ENCODE data around the gene IGF2BP3.
A peak's percentile ranks its signal among the peaks of the same experiment; 100 is the strongest.
"Not testable (repeated sequence)": the region's sequence is repeated elsewhere in the genome, so short reads cannot be mapped to it uniquely, and the experiment has no call there.

Gene IGF2BP3

GRCh38 chr7:23422384-23422783 lies 47.9 kb downstream of the IGF2BP3 start:
- DNase-seq (ENCODE audit: low read depth): no peak

GRCh38 chr7:23419845-23420244 lies 50.4 kb downstream of the IGF2BP3 start:
- no peak for DNase-seq (ENCODE audit: low read depth)

- no peak for DNase-seq (ENCODE audit: low read depth)
Observed at GRCh38 chr7:23419160-23419559, 51.1 kb downstream of the IGF2BP3 start.

- peak; percentile 14 for DNase-seq (ENCODE audit: low read depth)
Observed at GRCh38 chr7:23418046-23418445, 52.2 kb downstream of the IGF2BP3 start.

GRCh38 chr7:23415198-23415597 lies 55.1 kb downstream of the IGF2BP3 start:
- DNase-seq (ENCODE audit: low read depth): no peak

- no peak for DNase-seq (ENCODE audit: low read depth)
Observed at GRCh38 chr7:23410446-23411183, 59.7 kb downstream of the IGF2BP3 start.

GRCh38 chr7:23406564-23406963 lies 63.7 kb downstream of the IGF2BP3 start:
- not testable (repeated sequence) for DNase-seq (ENCODE audit: low read depth)

GRCh38 chr7:23405240-23405618 lies 65.1 kb downstream of the IGF2BP3 start:
- no peak for DNase-seq (ENCODE audit: low read depth)

- no peak for DNase-seq (ENCODE audit: low read depth)
Observed at GRCh38 chr7:23404546-23405239, 65.6 kb downstream of the IGF2BP3 start.

GRCh38 chr7:23403970-23404369 lies 66.3 kb downstream of the IGF2BP3 start:
- DNase-seq (ENCODE audit: low read depth): no peak

GRCh38 chr7:23398090-23398489 lies 72.2 kb downstream of the IGF2BP3 start:
- DNase-seq (ENCODE audit: low read depth): not testable (repeated sequence)

GRCh38 chr7:23397241-23397640 lies 73.0 kb downstream of the IGF2BP3 start:
- no peak for DNase-seq (ENCODE audit: low read depth)

GRCh38 chr7:23396222-23397015 lies 73.9 kb downstream of the IGF2BP3 start:
- DNase-seq (ENCODE audit: low read depth): peak; percentile 59

GRCh38 chr7:23394488-23395171 lies 75.7 kb downstream of the IGF2BP3 start:
- DNase-seq (ENCODE audit: low read depth): no peak

- DNase-seq (ENCODE audit: low read depth): no peak
Observed at GRCh38 chr7:23393636-23394035, 76.7 kb downstream of the IGF2BP3 start.

- no peak for DNase-seq (ENCODE audit: low read depth)
Observed at GRCh38 chr7:23389701-23390100, 80.6 kb downstream of the IGF2BP3 start.

- DNase-seq (ENCODE audit: low read depth): no peak
Observed at GRCh38 chr7:23387583-23387982, 82.7 kb downstream of the IGF2BP3 start.

- DNase-seq (ENCODE audit: low read depth): no peak
Observed at GRCh38 chr7:23385140-23385539, 85.2 kb downstream of the IGF2BP3 start.

GRCh38 chr7:23383225-23383624 lies 87.1 kb downstream of the IGF2BP3 start:
- DNase-seq (ENCODE audit: low read depth): no peak

- no peak for DNase-seq (ENCODE audit: low read depth)
Observed at GRCh38 chr7:23380961-23381360, 89.3 kb downstream of the IGF2BP3 start.

GRCh38 chr7:23380556-23380955 lies 89.7 kb downstream of the IGF2BP3 start:
- no peak for DNase-seq (ENCODE audit: low read depth)

- DNase-seq (ENCODE audit: low read depth): no peak
Observed at GRCh38 chr7:23378996-23379395, 91.3 kb downstream of the IGF2BP3 start.

Measured in GM04504 (cell line).